ENCODE measurements around the gene EPHB1.

EPHB1 gene

GRCh38 chr3:135213822-135214221 lies 418.8 kb downstream of the EPHB1 start:
- TF ChIP-seq PPARA (CRISPR knock-in tag; IDR thresholded peaks at IDR 0.05; ENCODE audit: borderline replicate concordance) = no peak
- no peak for TF ChIP-seq ZFP30 (CRISPR knock-in tag; IDR thresholded peaks at IDR 0.05)
- no peak for TF ChIP-seq GLIS3 (CRISPR knock-in tag; IDR thresholded peaks at IDR 0.05)
- TF ChIP-seq ISL1 (CRISPR knock-in tag; IDR thresholded peaks at IDR 0.05) = no peak
- TF ChIP-seq ZFP3 (CRISPR knock-in tag; IDR thresholded peaks at IDR 0.05) = no peak
- TF ChIP-seq TCF4 (CRISPR knock-in tag; IDR thresholded peaks at IDR 0.05; ENCODE audit: borderline replicate concordance) = no peak
- no peak for TF ChIP-seq ZNF565 (CRISPR knock-in tag; conservative IDR thresholded peaks at IDR 0.05; ENCODE audit: low read depth)
- TF ChIP-seq CSDC2 (CRISPR knock-in tag; IDR thresholded peaks at IDR 0.05) = no peak
- TF ChIP-seq TOX (CRISPR knock-in tag; IDR thresholded peaks at IDR 0.05; ENCODE audit: borderline replicate concordance) = no peak
- no peak for TF ChIP-seq ZNF70 (CRISPR knock-in tag; IDR thresholded peaks at IDR 0.05)
- TF ChIP-seq, protein P1, sequence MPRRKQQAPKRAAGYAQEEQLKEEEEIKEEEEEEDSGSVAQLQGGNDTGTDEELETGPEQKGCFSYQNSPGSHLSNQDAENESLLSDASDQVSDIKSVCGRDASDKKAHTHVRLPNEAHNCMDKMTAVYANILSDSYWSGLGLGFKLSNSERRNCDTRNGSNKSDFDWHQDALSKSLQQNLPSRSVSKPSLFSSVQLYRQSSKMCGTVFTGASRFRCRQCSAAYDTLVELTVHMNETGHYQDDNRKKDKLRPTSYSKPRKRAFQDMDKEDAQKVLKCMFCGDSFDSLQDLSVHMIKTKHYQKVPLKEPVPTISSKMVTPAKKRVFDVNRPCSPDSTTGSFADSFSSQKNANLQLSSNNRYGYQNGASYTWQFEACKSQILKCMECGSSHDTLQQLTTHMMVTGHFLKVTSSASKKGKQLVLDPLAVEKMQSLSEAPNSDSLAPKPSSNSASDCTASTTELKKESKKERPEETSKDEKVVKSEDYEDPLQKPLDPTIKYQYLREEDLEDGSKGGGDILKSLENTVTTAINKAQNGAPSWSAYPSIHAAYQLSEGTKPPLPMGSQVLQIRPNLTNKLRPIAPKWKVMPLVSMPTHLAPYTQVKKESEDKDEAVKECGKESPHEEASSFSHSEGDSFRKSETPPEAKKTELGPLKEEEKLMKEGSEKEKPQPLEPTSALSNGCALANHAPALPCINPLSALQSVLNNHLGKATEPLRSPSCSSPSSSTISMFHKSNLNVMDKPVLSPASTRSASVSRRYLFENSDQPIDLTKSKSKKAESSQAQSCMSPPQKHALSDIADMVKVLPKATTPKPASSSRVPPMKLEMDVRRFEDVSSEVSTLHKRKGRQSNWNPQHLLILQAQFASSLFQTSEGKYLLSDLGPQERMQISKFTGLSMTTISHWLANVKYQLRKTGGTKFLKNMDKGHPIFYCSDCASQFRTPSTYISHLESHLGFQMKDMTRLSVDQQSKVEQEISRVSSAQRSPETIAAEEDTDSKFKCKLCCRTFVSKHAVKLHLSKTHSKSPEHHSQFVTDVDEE (CRISPR knock-in tag; IDR thresholded peaks at IDR 0.05) = no peak
- TF ChIP-seq BACH2 (CRISPR knock-in tag; IDR thresholded peaks at IDR 0.05; ENCODE audit: borderline replicate concordance) = no peak
- ATAC-seq = no peak

DNA sequence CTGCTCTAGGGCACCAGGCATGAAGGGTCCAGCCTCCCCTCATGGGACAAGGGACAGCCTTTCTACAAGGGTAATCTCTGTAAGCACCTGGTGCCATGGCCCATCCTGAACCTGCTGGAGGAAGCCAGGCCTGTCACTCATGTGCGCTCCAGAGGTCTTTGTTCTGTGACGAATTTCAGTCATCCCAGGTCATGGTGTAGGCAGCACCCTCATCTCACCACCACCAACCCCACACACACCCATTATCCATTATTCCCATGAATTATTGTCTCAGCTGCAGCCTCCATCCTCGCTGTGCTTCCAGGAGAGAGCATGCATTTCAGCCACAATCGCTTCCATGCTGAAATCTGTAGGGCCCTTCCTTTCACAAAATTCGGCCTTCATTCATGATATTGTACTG lies 419.3 kb downstream of the EPHB1 start:
- TF ChIP-seq ZFP3 (CRISPR knock-in tag; IDR thresholded peaks at IDR 0.05) (no peak), CREB5 (CRISPR knock-in tag; IDR thresholded peaks at IDR 0.05; ENCODE audit: low read depth) (no peak), TOX (CRISPR knock-in tag; IDR thresholded peaks at IDR 0.05; ENCODE audit: borderline replicate concordance) (no peak), CSDC2 (CRISPR knock-in tag; IDR thresholded peaks at IDR 0.05) (no peak)
- TF ChIP-seq, protein P2, sequence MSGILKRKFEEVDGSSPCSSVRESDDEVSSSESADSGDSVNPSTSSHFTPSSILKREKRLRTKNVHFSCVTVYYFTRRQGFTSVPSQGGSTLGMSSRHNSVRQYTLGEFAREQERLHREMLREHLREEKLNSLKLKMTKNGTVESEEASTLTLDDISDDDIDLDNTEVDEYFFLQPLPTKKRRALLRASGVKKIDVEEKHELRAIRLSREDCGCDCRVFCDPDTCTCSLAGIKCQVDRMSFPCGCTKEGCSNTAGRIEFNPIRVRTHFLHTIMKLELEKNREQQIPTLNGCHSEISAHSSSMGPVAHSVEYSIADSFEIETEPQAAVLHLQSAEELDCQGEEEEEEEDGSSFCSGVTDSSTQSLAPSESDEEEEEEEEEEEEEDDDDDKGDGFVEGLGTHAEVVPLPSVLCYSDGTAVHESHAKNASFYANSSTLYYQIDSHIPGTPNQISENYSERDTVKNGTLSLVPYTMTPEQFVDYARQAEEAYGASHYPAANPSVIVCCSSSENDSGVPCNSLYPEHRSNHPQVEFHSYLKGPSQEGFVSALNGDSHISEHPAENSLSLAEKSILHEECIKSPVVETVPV (CRISPR knock-in tag; IDR thresholded peaks at IDR 0.05) = no peak
- ATAC-seq = no peak

DNA sequence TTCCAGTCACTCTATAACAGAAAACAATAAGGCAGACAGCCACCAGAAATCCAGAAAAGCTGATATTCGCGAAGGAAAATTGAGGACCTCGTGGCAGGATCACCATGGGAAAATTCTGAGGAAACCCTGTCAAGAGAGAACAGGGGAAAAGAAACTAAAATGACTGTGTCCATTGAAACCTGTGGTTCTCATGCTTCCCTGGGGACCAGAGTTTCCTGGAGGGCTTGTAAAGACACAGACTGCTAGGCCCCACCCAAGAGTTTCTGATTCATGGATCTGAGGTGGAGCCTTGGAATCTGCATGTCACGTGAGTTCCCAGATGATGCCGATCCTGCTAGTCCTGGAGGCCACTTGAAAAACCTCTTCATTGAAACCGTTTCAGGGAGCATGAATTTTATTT lies 420.5 kb downstream of the EPHB1 start:
- no peak for ATAC-seq
- no peak for TF ChIP-seq ESRRG (CRISPR knock-in tag; IDR thresholded peaks at IDR 0.05)
- TF ChIP-seq RARB (CRISPR knock-in tag; IDR thresholded peaks at IDR 0.05) = no peak
- TF ChIP-seq CSDC2 (CRISPR knock-in tag; IDR thresholded peaks at IDR 0.05) = no peak
- TF ChIP-seq ZFP30 (CRISPR knock-in tag; IDR thresholded peaks at IDR 0.05) = no peak
- TF ChIP-seq PPARA (CRISPR knock-in tag; IDR thresholded peaks at IDR 0.05; ENCODE audit: borderline replicate concordance) = no peak
- TF ChIP-seq, protein P3, sequence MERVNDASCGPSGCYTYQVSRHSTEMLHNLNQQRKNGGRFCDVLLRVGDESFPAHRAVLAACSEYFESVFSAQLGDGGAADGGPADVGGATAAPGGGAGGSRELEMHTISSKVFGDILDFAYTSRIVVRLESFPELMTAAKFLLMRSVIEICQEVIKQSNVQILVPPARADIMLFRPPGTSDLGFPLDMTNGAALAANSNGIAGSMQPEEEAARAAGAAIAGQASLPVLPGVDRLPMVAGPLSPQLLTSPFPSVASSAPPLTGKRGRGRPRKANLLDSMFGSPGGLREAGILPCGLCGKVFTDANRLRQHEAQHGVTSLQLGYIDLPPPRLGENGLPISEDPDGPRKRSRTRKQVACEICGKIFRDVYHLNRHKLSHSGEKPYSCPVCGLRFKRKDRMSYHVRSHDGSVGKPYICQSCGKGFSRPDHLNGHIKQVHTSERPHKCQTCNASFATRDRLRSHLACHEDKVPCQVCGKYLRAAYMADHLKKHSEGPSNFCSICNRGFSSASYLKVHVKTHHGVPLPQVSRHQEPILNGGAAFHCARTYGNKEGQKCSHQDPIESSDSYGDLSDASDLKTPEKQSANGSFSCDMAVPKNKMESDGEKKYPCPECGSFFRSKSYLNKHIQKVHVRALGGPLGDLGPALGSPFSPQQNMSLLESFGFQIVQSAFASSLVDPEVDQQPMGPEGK (CRISPR knock-in tag; IDR thresholded peaks at IDR 0.05; ENCODE audit: borderline replicate concordance) = no peak
- no peak for TF ChIP-seq ZFP3 (CRISPR knock-in tag; IDR thresholded peaks at IDR 0.05)
- TF ChIP-seq TCF4 (CRISPR knock-in tag; IDR thresholded peaks at IDR 0.05; ENCODE audit: borderline replicate concordance) = no peak
- no peak for TF ChIP-seq ARNTL (CRISPR knock-in tag; IDR thresholded peaks at IDR 0.05; ENCODE audit: borderline replicate concordance, low read depth)
- no peak for TF ChIP-seq GLIS3 (CRISPR knock-in tag; IDR thresholded peaks at IDR 0.05)

- TF ChIP-seq ARNTL (CRISPR knock-in tag; IDR thresholded peaks at IDR 0.05; ENCODE audit: borderline replicate concordance, low read depth) (no peak), ZC3H10 (CRISPR knock-in tag; IDR thresholded peaks at IDR 0.05) (no peak), TCF4 (CRISPR knock-in tag; IDR thresholded peaks at IDR 0.05; ENCODE audit: borderline replicate concordance) (no peak), GLIS3 (CRISPR knock-in tag; IDR thresholded peaks at IDR 0.05) (no peak), ZFP30 (CRISPR knock-in tag; IDR thresholded peaks at IDR 0.05) (no peak), RARB (CRISPR knock-in tag; IDR thresholded peaks at IDR 0.05) (no peak)
- TF ChIP-seq, protein P1 (CRISPR knock-in tag; IDR thresholded peaks at IDR 0.05) = no peak
- ATAC-seq = no peak
Measured at GRCh38 chr3:135216659-135217058, 421.6 kb downstream of the EPHB1 start.

Measured in SK-N-SH treated with all-trans-retinoic acid at 6 μM for 48 hours (cell line).